Ovary (tissue), 9 donors: Measurements from ENCODE around the gene RBBP7. TPM values are rescaled to one million over a fixed set of nuclear protein-coding genes. Genes with fewer than 3 reads are reported as not detected.

ENCODE experiments used
- DNase-seq, 5 donors: peaks; one replicate each; pipeline ENCODE4 v3.0.0-alpha.2; 2019 to 2020
- H3K27ac ChIP-seq, 2 donors: fragments of 200-600 bp; one replicate each; pipeline versions ENCODE4 v1.5.1 to v1.8.0; 2019 to 2022
- H3K27me3 ChIP-seq: fragments of 200-600 bp; one replicate; pipeline ENCODE4 v1.8.0; 2022
- H3K36me3 ChIP-seq: fragments of 200-600 bp; sonication (generic); one replicate; pipeline ENCODE4 v1.5.1; 2019
- H3K4me1 ChIP-seq: one replicate; pipeline ENCODE4 v1.8.1; 2013; ENCODE audit warnings: mild to moderate bottlenecking, moderate library complexity; ENCODE audit not compliant: insufficient read depth
- H3K4me3 ChIP-seq: fragments of 200-600 bp; sonication (generic); one replicate; pipeline ENCODE4 v1.5.1; 2017
- H3K9me3 ChIP-seq, 2 donors: fragments of 200-600 bp in 1 of 2; sonication (generic) in 1 of 2; one replicate each; pipeline versions ENCODE4 v1.5.1 to v1.8.1; 2013 to 2019; ENCODE audit warnings: mild to moderate bottlenecking in 1 of 2, moderate library complexity in 1 of 2
- CTCF ChIP-seq, 3 donors: fragments of 450-650 bp in 2 of 3; fragments of 200-600 bp in 1 of 3; IDR thresholded peaks; one replicate each; pipeline versions ENCODE4 v1.5.1 to v1.8.0; 2016 to 2022; ENCODE audit warnings: antibody characterized with exemption in 3 of 3, mild to moderate bottlenecking in 1 of 3
- EP300 ChIP-seq: sonication (generic); formaldehyde crosslinking; IDR thresholded peaks from one replicate; pipeline ENCODE4 v1.6.1; 2017; ENCODE audit warnings: antibody characterized with exemption
- POLR2A ChIP-seq: fragments of 450-650 bp; IDR thresholded peaks from one replicate; pipeline ENCODE4 v1.6.1; 2017; ENCODE audit warnings: antibody characterized with exemption, mild to moderate bottlenecking, moderate library complexity
- WGBS, 3 donors: extraction: QIAGEN DNeasy Blood & Tissue Kit in 1 of 3; methylation state at CpG; one replicate each; pipeline versions ENCODE4 v1.1.5 to v1.1.7; 2013 to 2017; 5-methylcytosine and 5-hydroxymethylcytosine counted together
- intact Hi-C, 4 donors: fragments of 100-400 bp; cut with DNase I; formaldehyde crosslinking; loops; one replicate each; pipeline versions ENCODE4 v1.11.0 to v1.15.1; 2022 to 2023
- polyA plus RNA-seq, 2 donors: library from polyadenylated mRNA; stranded (reverse); fragments of 200-250 nt in 1 of 2; fragments of 350-450 nt in 1 of 2; fragmentation: Illumina TruSeq in 1 of 2; extraction: RNeasy Lipid Tissue Mini Kit (QIAGEN cat#74804) in 1 of 2; gene quantifications; one replicate each; pipeline ENCODE4 v1.2.3, GENCODE V29; 2013 to 2014
- total RNA-seq, 7 donors: library from RNA; depleted of rRNA in 2 of 7; stranded (reverse); fragments of >200 nt in 2 of 7; fragmentation: NEBNext Ultra II Directional in 3 of 7; extraction: Animal tissue kit (Norgen Biotek cat#: 25700) in 3 of 7; gene quantifications; one replicate each; pipeline versions ENCODE4 v1.1.0 to v1.2.4, GENCODE V29; 2016 to 2023
- donor health status: DM: no; HTN: no; CAD: no; lungs with moderate emphysema.
- donor health status: DM: no; HTN: no; CAD: no.
- donor health status: Bipolar disorder and iron deficiency.
- donor health status: DM: yes; HTN: yes; CAD: no.
- donor health status: DM: no; HTN: no; CAD: no.
- donor health status: DM: yes; HTN: yes; CAD: no.

RBBP7 gene
- total and polyA plus RNA-seq, 9 donors = 101 to 258 (median 188) TPM

GRCh38 chrX:16892504-16893362 lies 22.6 kb upstream of the RBBP7 start:
- Histone ChIP-seq H3K4me1 (no peaks in the 10 kb centered on the region), H3K36me3 (no peaks in the 10 kb centered on the region), H3K27ac (no peak overlapping the region), H3K9me3 (no peaks in the 10 kb centered on the region), H3K27me3 (no peaks in the 10 kb centered on the region), H3K4me3 (no peak overlapping the region)
- WGBS, 3 donors = 13 to 16% (median 15%) methylated on average over 9 of the region's 9 CpGs
- DNase-seq = peak; percentile 52 to 73 (median 63)
- TF ChIP-seq POLR2A (no peak), EP300 (no peak), CTCF (IDR thresholded peaks at IDR 0.05) (peak; percentile 47 to 58 (median 55))
- intact Hi-C loops = no loop called here

- no peak overlapping the region for H3K27ac ChIP-seq
- no peak overlapping the region for H3K4me3 ChIP-seq
- no peak for DNase-seq
- intact Hi-C loops = loop anchor here in 2 of 4 donors (10.0 kb wide), 2 partner anchors 159 to 489 kb away; partner anchors contain the start of gene NHS (in 1 of the 2)
- H3K4me1 ChIP-seq = no peaks in the 10 kb centered on the region
- 86 to 93% (median 87%) methylated on average over 1 of the region's 1 CpG for WGBS, 3 donors
- H3K36me3 ChIP-seq = no peaks in the 10 kb centered on the region
- H3K9me3 ChIP-seq = no peaks in the 10 kb centered on the region
- no peaks in the 10 kb centered on the region for H3K27me3 ChIP-seq
- TF ChIP-seq CTCF (IDR thresholded peaks at IDR 0.05) = no peak
- TF ChIP-seq POLR2A = no peak
- TF ChIP-seq EP300 = no peak
Observed at GRCh38 chrX:16885628-16886027, 15.5 kb upstream of the RBBP7 start.

- Histone ChIP-seq H3K27me3 (no peaks in the 10 kb centered on the region), H3K36me3 (no peaks in the 10 kb centered on the region), H3K27ac (peak overlapping the region in 1 of 2 donors; percentile 55), H3K4me3 (no peak overlapping the region), H3K9me3 (no peaks in the 10 kb centered on the region), H3K4me1 (no peaks in the 10 kb centered on the region)
- TF ChIP-seq EP300 = no peak
- TF ChIP-seq POLR2A = no peak
- WGBS, 3 donors = 47 to 62% (median 55%) methylated on average over 3 of the region's 3 CpGs
- intact Hi-C loops = loop anchor here in 2 of 4 donors (5.0 to 10.0 kb wide), 3 partner anchors 161 to 491 kb away; partner anchors contain the start of gene NHS (in 1 of the 2)
- no peak for DNase-seq
Observed at GRCh38 chrX:16883487-16883804, 13.3 kb upstream of the RBBP7 start.

GRCh38 chrX:16882702-16883486 lies 12.7 kb upstream of the RBBP7 start:
- TF ChIP-seq POLR2A (no peak), EP300 (no peak), CTCF (IDR thresholded peaks at IDR 0.05) (peak; percentile 41 to 54 (median 49))
- WGBS, 3 donors = 13 to 18% (median 14%) methylated on average over 27 of the region's 27 CpGs
- H3K9me3 ChIP-seq = no peaks in the 10 kb centered on the region
- H3K27ac ChIP-seq = peak overlapping the region; percentile 16 to 55
- intact Hi-C loops = loop anchor here in 2 of 4 donors (5.0 to 10.0 kb wide), 3 partner anchors 162 to 492 kb away; partner anchors contain the start of gene NHS (in 1 of the 2)
- no peaks in the 10 kb centered on the region for H3K27me3 ChIP-seq
- DNase-seq = peak; percentile 60 to 79 (median 78)
- H3K4me3 ChIP-seq = peak overlapping the region; percentile 34
- no peaks in the 10 kb centered on the region for H3K36me3 ChIP-seq
- H3K4me1 ChIP-seq = no peaks in the 10 kb centered on the region
